Cardiac muscle cell (in vitro differentiated cells and primary cell): ENCODE data around the gene ARL10. TPM values are rescaled to one million over a fixed set of nuclear protein-coding genes. Genes with fewer than 3 reads are reported as not detected.

Experiments
- DNase-seq, 2 donors: peaks; one replicate each; pipeline versions ENCODE4 v3.0.0 to v3.0.0-alpha.2; 2010 to 2017; ENCODE audit warnings: low read depth in 1 of 2, low spot score in 1 of 2
- H3K27ac ChIP-seq: fragments of 200-600 bp; sonication (generic); 2 replicates; pipeline ENCODE4 v1.5.1; 2016
- H3K27me3 ChIP-seq: fragments of 200-600 bp; sonication (generic); 2 replicates; pipeline ENCODE4 v1.6.0; 2016; ENCODE audit warnings: control low read depth
- H3K36me3 ChIP-seq: fragments of 200-600 bp; sonication (generic); 2 replicates; pipeline ENCODE4 v1.5.1; 2016; ENCODE audit warnings: control low read depth
- H3K4me1 ChIP-seq: fragments of 200-600 bp; sonication (generic); 2 replicates; pipeline ENCODE4 v1.8.1; 2017; ENCODE audit warnings: low read depth, mild to moderate bottlenecking, mixed run types
- H3K4me3 ChIP-seq: fragments of 200-600 bp; sonication (generic); 2 replicates; pipeline ENCODE4 v1.5.1; 2016; ENCODE audit warnings: mild to moderate bottlenecking
- H3K9me3 ChIP-seq: fragments of 200-600 bp; sonication (generic); 2 replicates; pipeline ENCODE4 v1.5.1; 2017; ENCODE audit warnings: low read depth, mild to moderate bottlenecking, control low read depth
- polyA plus RNA-seq: library from polyadenylated mRNA; unstranded; fragments of >200 nt; fragmentation: Nextera tagmentation; extraction: Ambion mirVana; gene quantifications from 2 replicates; pipeline ENCODE4 v1.2.1, GENCODE V29; 2016
- total RNA-seq: library from RNA; depleted of rRNA; stranded (reverse); fragments of >200 nt; gene quantifications from 2 replicates; pipeline ENCODE4 v1.2.3, GENCODE V29; 2016
- TF ChIP-seq, protein P1 (sequence below): IDR thresholded peaks from 2 replicates; pipeline ENCODE4 v1.5.1; 2012; ENCODE audit warnings: low read depth, mild to moderate bottlenecking, low read length

ARL10 gene
- total and polyA plus RNA-seq, 2 experiments from 2014 or later: 7.8 to 29.5 TPM

- Histone ChIP-seq H3K4me1 (peaks cover 7% of the 10 kb centered on the region), H3K36me3 (peaks cover 20% of the 10 kb centered on the region), H3K9me3 (no peaks in the 10 kb centered on the region), H3K27me3 (no peaks in the 10 kb centered on the region), H3K4me3 (no peak overlapping the region), H3K27ac (no peak overlapping the region)
- no peak for DNase-seq
- TF ChIP-seq, protein P1, sequence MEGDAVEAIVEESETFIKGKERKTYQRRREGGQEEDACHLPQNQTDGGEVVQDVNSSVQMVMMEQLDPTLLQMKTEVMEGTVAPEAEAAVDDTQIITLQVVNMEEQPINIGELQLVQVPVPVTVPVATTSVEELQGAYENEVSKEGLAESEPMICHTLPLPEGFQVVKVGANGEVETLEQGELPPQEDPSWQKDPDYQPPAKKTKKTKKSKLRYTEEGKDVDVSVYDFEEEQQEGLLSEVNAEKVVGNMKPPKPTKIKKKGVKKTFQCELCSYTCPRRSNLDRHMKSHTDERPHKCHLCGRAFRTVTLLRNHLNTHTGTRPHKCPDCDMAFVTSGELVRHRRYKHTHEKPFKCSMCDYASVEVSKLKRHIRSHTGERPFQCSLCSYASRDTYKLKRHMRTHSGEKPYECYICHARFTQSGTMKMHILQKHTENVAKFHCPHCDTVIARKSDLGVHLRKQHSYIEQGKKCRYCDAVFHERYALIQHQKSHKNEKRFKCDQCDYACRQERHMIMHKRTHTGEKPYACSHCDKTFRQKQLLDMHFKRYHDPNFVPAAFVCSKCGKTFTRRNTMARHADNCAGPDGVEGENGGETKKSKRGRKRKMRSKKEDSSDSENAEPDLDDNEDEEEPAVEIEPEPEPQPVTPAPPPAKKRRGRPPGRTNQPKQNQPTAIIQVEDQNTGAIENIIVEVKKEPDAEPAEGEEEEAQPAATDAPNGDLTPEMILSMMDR: no peak
These were observed 18.1 kb downstream of the ARL10 start for GRCh38 chr5:176383248-176383905.

GRCh38 chr5:176383961-176384360, 18.7 kb downstream of the ARL10 start:
- Histone ChIP-seq H3K4me3 (no peak overlapping the region), H3K9me3 (no peaks in the 10 kb centered on the region), H3K36me3 (peaks cover 20% of the 10 kb centered on the region), H3K27me3 (no peaks in the 10 kb centered on the region), H3K27ac (no peak overlapping the region), H3K4me1 (peaks cover 7% of the 10 kb centered on the region)
- TF ChIP-seq, protein P1: no peak
- no peak for DNase-seq

DNA sequence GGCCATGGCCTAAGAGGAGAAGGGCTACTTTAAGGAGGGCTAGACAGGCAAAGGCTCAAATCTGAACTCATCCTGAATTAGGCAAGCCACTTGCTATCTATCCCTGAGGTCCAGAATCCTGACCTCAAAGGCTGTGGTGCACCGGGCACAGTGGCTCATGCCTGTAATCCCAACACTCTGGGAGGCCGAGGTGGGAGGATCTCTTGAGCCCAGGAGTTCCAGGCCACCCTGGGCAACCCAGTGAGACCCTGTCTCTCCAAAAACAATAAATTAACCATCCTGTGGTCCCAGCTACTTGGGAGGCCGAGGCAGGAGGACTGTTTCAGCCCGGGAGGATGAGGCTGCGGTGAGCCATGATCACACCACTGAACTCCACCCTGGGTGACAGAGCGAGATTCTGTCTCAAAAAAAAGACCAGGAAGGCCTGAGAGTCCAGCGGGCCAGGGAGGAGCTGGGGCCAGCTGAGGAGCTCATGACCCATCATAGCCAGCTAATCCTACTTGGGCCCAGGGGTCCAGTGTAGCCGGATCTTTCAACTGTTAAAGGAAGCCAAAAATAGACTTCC, 19.2 kb downstream of the ARL10 start:
- DNase-seq: no peak
- H3K27ac ChIP-seq: no peak overlapping the region
- H3K4me1 ChIP-seq: peaks cover 7% of the 10 kb centered on the region
- no peaks in the 10 kb centered on the region for H3K27me3 ChIP-seq
- TF ChIP-seq, protein P1: no peak
- no peaks in the 10 kb centered on the region for H3K9me3 ChIP-seq
- H3K36me3 ChIP-seq: peaks cover 20% of the 10 kb centered on the region
- no peak overlapping the region for H3K4me3 ChIP-seq

GRCh38 chr5:176384991-176385390, 19.7 kb downstream of the ARL10 start:
- DNase-seq: no peak
- H3K27me3 ChIP-seq: no peaks in the 10 kb centered on the region
- no peak overlapping the region for H3K4me3 ChIP-seq
- H3K4me1 ChIP-seq: peaks cover 7% of the 10 kb centered on the region
- peaks cover 20% of the 10 kb centered on the region for H3K36me3 ChIP-seq
- H3K9me3 ChIP-seq: no peaks in the 10 kb centered on the region
- no peak overlapping the region for H3K27ac ChIP-seq
- TF ChIP-seq, protein P1: no peak

DNA sequence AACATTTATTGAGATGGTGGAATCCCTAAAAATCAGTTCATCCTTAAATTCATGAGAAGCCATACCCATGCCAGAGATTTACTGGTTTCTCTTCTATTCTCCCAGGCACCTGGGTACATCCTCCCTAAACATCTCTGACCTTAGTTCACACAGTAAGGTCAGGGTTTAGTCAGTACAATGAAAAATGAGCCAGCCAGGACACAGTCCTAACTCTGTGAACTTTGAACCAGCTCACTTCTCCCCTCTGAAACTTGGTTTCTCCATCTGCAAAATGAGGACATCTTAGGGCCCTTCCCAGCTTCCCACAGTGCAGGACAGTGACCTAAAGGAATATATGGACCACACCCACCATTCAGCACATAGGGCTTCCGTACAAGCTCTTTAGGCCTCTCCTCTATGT, 21.2 kb downstream of the ARL10 start:
- TF ChIP-seq, protein P1: no peak
- H3K4me1 ChIP-seq: peaks cover 7% of the 10 kb centered on the region
- no peaks in the 10 kb centered on the region for H3K9me3 ChIP-seq
- no peak overlapping the region for H3K4me3 ChIP-seq
- no peaks in the 10 kb centered on the region for H3K27me3 ChIP-seq
- no peak overlapping the region for H3K27ac ChIP-seq
- H3K36me3 ChIP-seq: peaks cover 17% of the 10 kb centered on the region
- DNase-seq: no peak
